GM20000 (cell line): ENCODE data around the gene PSG4.
"Not testable (repeated sequence)": the region's sequence is repeated elsewhere in the genome, so short reads cannot be mapped to it uniquely, and the experiment has no call there.

Source experiments
- DNase-seq: peaks from one replicate; pipeline ENCODE4 v3.0.0; 2012; ENCODE audit warnings: low spot score
- TF ChIP-seq, protein P1 (sequence below): IDR thresholded peaks from 2 replicates; pipeline ENCODE4 v1.5.1; 2012; ENCODE audit warnings: mild to moderate bottlenecking, control low read depth; ENCODE audit errors: extremely low read depth, missing control alignments

Gene PSG4

GRCh38 chr19:43205471-43206105, at the start of gene PSG4:
Gene PSG4, minus strand, starts transcription at chr19:43205638. Its CDS starts 102 bp downstream, at chr19:43205536.
- not testable (repeated sequence) for DNase-seq

DNA sequence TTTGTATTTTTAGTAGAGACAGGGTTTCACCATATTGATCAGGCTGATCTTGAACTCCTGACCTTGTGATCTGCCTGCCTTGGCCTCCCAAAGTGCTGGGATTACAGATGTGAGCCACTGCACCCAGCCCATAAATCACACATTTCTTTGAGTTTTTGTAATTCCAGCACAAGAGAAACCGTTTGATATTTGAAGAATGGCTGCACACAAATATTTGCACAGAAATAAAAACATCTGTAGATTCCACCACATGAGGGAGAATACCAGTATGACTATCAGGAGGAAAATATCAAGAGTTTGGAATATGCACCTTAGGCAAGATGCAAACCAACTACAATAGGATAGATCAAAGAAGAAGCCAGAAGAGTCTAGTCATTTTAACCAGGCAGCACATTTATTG, 46.0 kb upstream of the PSG4 start:
- DNase-seq: not testable (repeated sequence)

- not testable (repeated sequence) for DNase-seq
These were observed 44.9 kb upstream of the PSG4 start for GRCh38 chr19:43250296-43250695.

GRCh38 chr19:43248635-43249002, 43.2 kb upstream of the PSG4 start:
- DNase-seq: not testable (repeated sequence)

- DNase-seq: not testable (repeated sequence)
These were observed 41.9 kb upstream of the PSG4 start for GRCh38 chr19:43247243-43247880.

GRCh38 chr19:43245848-43246247, 40.4 kb upstream of the PSG4 start:
- DNase-seq: not testable (repeated sequence)

GRCh38 chr19:43242211-43242610, 36.8 kb upstream of the PSG4 start:
- not testable (repeated sequence) for DNase-seq

GRCh38 chr19:43238213-43238612, 32.8 kb upstream of the PSG4 start:
- not testable (repeated sequence) for DNase-seq

DNA sequence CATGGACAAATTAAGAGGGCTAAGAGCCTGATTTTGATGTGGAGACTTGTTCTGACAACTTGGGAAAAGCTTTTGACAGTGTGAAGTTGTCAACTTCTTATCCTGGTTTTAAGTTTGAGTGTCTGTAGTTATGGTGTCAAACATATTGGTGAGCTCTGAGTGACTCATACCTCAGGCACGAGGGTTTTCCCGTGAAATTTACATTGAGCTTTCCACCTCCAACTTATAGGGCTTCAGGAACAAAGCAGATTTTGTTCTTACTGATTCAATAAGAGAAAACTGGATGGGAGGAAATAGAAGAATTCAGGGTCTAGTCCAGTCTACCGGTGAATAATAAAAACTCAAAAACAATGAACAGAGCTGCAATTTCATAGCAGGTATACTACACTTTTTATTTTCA, 30.2 kb upstream of the PSG4 start:
- not testable (repeated sequence) for DNase-seq

DNA sequence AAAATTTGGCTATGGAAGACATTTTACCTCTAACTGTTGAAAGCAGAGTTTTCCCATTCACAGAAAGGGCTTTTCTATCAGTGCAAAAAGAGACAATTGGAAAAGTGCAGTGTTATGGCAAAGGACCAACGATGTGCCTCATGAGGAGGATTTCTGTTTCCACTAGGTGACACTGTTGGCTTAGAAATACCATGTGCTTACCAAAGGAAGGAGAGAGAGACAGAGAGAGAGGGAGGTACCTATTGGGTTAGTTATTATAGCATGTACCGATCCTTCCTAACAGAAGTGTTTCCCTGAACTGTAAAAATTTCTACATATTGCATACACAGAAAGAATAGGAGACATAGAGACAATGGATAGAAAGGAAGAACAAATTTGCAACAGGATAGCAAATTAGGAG, 23.9 kb upstream of the PSG4 start:
- DNase-seq: no peak
- TF ChIP-seq, protein P1, sequence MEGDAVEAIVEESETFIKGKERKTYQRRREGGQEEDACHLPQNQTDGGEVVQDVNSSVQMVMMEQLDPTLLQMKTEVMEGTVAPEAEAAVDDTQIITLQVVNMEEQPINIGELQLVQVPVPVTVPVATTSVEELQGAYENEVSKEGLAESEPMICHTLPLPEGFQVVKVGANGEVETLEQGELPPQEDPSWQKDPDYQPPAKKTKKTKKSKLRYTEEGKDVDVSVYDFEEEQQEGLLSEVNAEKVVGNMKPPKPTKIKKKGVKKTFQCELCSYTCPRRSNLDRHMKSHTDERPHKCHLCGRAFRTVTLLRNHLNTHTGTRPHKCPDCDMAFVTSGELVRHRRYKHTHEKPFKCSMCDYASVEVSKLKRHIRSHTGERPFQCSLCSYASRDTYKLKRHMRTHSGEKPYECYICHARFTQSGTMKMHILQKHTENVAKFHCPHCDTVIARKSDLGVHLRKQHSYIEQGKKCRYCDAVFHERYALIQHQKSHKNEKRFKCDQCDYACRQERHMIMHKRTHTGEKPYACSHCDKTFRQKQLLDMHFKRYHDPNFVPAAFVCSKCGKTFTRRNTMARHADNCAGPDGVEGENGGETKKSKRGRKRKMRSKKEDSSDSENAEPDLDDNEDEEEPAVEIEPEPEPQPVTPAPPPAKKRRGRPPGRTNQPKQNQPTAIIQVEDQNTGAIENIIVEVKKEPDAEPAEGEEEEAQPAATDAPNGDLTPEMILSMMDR: no peak

DNA sequence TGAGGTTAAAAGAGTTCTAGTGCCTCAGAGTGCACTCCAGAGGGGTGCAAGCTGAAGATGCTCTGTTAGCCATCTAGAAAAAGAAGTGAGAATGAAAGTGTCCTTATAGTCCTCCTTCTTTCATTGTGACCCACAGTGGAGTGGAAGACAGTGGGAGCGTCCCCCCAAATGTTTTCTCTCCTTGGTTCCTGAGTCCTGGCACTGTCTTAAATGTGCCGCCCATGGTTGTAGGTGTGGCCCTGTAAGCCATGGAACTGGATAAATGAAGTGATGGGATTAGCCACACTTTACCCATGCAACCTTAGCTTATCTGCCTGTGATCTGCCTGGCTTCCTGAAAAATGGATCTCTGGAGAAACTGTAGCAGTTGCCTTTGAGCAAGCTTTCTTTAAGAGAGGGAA, 23.3 kb upstream of the PSG4 start:
- DNase-seq: not testable (repeated sequence)

DNA sequence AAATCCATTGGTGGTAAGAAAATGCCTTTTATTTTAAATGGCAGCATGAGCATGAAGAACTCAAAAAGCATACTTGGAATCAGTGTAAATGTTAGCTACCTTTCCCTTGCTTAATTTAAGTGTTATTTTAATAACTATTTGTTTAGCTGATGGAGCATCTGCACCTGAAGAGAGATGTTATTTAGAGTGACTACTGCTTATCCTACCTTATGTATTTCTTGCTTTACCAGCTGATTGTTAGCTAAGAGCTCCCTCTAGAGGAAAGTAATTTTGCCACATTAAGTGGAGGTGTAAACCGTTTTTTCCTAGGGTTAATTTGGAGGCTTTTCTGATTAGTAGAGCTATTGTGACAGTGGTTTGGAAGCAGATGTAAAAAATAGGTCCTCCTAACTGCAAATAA, 21.5 kb upstream of the PSG4 start:
- not testable (repeated sequence) for DNase-seq

DNA sequence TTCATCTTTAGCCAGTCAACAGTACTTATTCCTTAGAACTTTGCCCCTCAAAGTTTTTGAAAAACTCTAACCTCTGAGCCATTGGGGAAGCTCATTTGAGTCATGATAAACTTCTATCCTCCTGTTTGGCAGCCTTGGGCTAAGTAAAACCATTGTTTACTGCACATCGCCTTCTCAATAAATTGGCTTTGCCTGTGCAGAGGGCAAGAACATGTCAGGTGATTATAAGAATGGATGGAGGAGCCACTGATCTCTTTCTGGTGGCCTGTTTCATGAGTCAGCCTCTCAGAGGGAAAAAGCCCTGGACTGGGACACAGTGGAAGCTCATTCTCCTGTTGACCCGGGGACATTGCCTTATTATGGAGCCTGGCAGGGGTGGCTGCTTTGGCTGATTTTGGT, 19.4 kb upstream of the PSG4 start:
- no peak for DNase-seq
- TF ChIP-seq, protein P1: no peak

DNA sequence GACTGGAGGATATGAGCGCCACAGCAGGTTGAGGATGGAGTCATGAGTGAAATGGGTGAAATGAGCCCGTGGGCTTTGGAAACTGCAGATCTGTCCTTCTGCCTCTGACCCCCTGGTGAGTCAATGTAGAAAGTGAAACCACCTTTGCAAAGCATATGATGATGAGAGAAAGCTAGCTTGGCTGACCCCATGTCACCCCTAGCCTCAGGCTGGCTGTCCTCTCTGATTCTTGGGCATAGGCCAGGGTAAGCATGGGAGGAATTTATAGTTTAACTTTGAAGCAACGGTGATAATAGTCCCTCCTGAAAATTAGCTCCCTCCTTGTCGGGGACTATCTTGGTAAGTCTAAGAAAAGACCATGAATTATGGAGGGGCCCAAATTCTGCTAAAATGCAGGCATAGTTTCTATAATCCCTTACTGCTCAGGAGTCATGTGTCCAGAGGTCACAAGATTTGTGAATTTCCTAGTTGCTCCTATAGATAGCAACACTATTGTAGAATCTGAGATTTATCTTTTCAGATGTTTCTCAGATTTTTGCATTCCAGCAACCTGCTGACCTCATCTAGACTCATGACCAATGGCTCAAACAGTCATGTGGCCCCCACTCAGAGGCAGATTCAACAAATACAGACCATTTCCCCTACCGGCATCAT, 18.9 kb upstream of the PSG4 start:
- DNase-seq: not testable (repeated sequence)

- DNase-seq: not testable (repeated sequence)
These were observed 16.5 kb upstream of the PSG4 start for GRCh38 chr19:43221891-43222290.

GRCh38 chr19:43219136-43219535, 13.7 kb upstream of the PSG4 start:
- DNase-seq: not testable (repeated sequence)

DNA sequence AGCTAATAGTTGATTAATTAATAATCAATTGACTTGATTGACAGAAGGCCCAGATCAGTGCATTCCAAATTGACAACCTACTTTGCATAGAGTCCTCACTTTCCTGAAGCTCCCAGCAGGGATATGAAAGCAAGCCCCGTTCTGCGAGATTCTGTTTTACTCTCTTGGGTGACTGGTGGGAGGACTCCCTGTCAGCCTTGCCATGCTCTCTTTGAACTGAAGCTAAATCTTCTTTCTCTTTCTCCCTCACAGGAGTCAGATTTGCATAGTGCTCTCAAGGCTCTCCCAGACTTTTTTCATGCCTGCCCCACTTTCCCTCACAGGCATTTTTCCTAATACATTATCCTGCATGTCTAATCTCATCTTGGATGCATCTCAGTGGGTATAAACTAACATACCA, 10.4 kb upstream of the PSG4 start:
- not testable (repeated sequence) for DNase-seq
